CD4-positive, alpha-beta T cell treated with Interleukin-17A for 4 hours (primary cell): ENCODE results near the gene PRR19.

ENCODE experiments used
- DNase-seq: peaks from one replicate; pipeline ENCODE4 v3.0.0-alpha.2; 2020; ENCODE audit warnings: mixed read lengths

The PRR19 gene

GRCh38 chr19:42284066-42284501 lies 17.8 kb upstream of the PRR19 start:
- DNase-seq, result peak; percentile 93

GRCh38 chr19:42284591-42285341 lies 17.2 kb upstream of the PRR19 start:
- DNase-seq, result peak; percentile 37

- no peak for DNase-seq
Measured at GRCh38 chr19:42285541-42285941, 16.4 kb upstream of the PRR19 start.

- DNase-seq, result no peak
Measured at GRCh38 chr19:42285988-42286348, 16.0 kb upstream of the PRR19 start.

- no peak for DNase-seq
Measured at GRCh38 chr19:42286349-42287016, 15.4 kb upstream of the PRR19 start.

GRCh38 chr19:42287017-42287826 lies 14.7 kb upstream of the PRR19 start:
- DNase-seq, result no peak

GRCh38 chr19:42287827-42288107 lies 14.2 kb upstream of the PRR19 start:
- no peak for DNase-seq

- DNase-seq, result no peak
Measured at GRCh38 chr19:42288387-42288786, 13.5 kb upstream of the PRR19 start.

- DNase-seq, result no peak
Measured at GRCh38 chr19:42288881-42289555, 12.9 kb upstream of the PRR19 start.

GRCh38 chr19:42289556-42290041 lies 12.3 kb upstream of the PRR19 start:
- DNase-seq, result no peak

GRCh38 chr19:42290136-42290522 lies 11.8 kb upstream of the PRR19 start:
- DNase-seq, result no peak

- peak; percentile 68 for DNase-seq
Measured at GRCh38 chr19:42290523-42291434, 11.2 kb upstream of the PRR19 start.

- DNase-seq, result no peak
Measured at GRCh38 chr19:42291435-42291810, 10.5 kb upstream of the PRR19 start.

- no peak for DNase-seq
Measured at GRCh38 chr19:42292042-42292960, 9.6 kb upstream of the PRR19 start.

- no peak for DNase-seq
Measured at GRCh38 chr19:42292963-42293362, 9.0 kb upstream of the PRR19 start.

- DNase-seq, result no peak
Measured at GRCh38 chr19:42293540-42293939, 8.4 kb upstream of the PRR19 start.

- no peak for DNase-seq
Measured at GRCh38 chr19:42293948-42294347, 8.0 kb upstream of the PRR19 start.

GRCh38 chr19:42294471-42295137 lies 7.3 kb upstream of the PRR19 start:
- no peak for DNase-seq

- DNase-seq, result no peak
Measured at GRCh38 chr19:42295342-42295741, 6.6 kb upstream of the PRR19 start.

GRCh38 chr19:42295831-42296525 lies 6.0 kb upstream of the PRR19 start:
- peak; percentile 93 for DNase-seq
